Activated CD8-positive, alpha-beta memory T cell treated with anti-CD3 and anti-CD28 coated beads, Interleukin-2, amount 50 U/mL, for 24 hours (primary cell): ENCODE results near the gene PATJ.

ENCODE experiments used
- DNase-seq: peaks from one replicate; pipeline ENCODE4 v3.0.0-alpha.2; 2020; ENCODE audit errors: extremely low read depth

The PATJ gene

GRCh38 chr1:62050165-62050564, 307.9 kb downstream of the PATJ start:
- DNase-seq: no peak

GRCh38 chr1:62052946-62053345, 310.7 kb downstream of the PATJ start:
- no peak for DNase-seq

GRCh38 chr1:62054188-62054587, 311.9 kb downstream of the PATJ start:
- DNase-seq: no peak

GRCh38 chr1:62057230-62057629, 314.9 kb downstream of the PATJ start:
- DNase-seq: no peak

- DNase-seq: no peak
Observed at GRCh38 chr1:62057641-62058290, 315.5 kb downstream of the PATJ start.

- no peak for DNase-seq
Observed at GRCh38 chr1:62058956-62059355, 316.7 kb downstream of the PATJ start.

GRCh38 chr1:62062087-62062486, 319.8 kb downstream of the PATJ start:
- DNase-seq: no peak

- DNase-seq: no peak
Observed at GRCh38 chr1:62064829-62065407, 322.6 kb downstream of the PATJ start.

GRCh38 chr1:62066713-62067112, 324.4 kb downstream of the PATJ start:
- DNase-seq: no peak

- DNase-seq: no peak
Observed at GRCh38 chr1:62068416-62068843, 326.1 kb downstream of the PATJ start.

GRCh38 chr1:62068978-62069377, 326.7 kb downstream of the PATJ start:
- no peak for DNase-seq

GRCh38 chr1:62070384-62071011, 328.2 kb downstream of the PATJ start:
- DNase-seq: no peak

- DNase-seq: no peak
Observed at GRCh38 chr1:62071695-62072094, 329.4 kb downstream of the PATJ start.

- no peak for DNase-seq
Observed at GRCh38 chr1:62076286-62076685, 334.0 kb downstream of the PATJ start.

GRCh38 chr1:62077821-62078220, 335.5 kb downstream of the PATJ start:
- no peak for DNase-seq

- DNase-seq: no peak
Observed at GRCh38 chr1:62082456-62083363, 340.4 kb downstream of the PATJ start.

GRCh38 chr1:62084310-62084890, 342.1 kb downstream of the PATJ start:
- no peak for DNase-seq

GRCh38 chr1:62088439-62088838, 346.2 kb downstream of the PATJ start:
- no peak for DNase-seq

GRCh38 chr1:62089570-62089969, 347.3 kb downstream of the PATJ start:
- DNase-seq: no peak

- DNase-seq: no peak
Observed at GRCh38 chr1:62090016-62090415, 347.7 kb downstream of the PATJ start.

- DNase-seq: no peak
Observed at GRCh38 chr1:62092110-62092509, 349.8 kb downstream of the PATJ start.

- no peak for DNase-seq
Observed at GRCh38 chr1:62093261-62093660, 351.0 kb downstream of the PATJ start.
